KMS-11 (cell line): ENCODE data around the gene EMC7.

Source experiments
- H2AFZ ChIP-seq: fragments of 200-600 bp; sonication (generic); 2 replicates; pipeline ENCODE4 v1.6.1; 2016; ENCODE audit warnings: antibody characterized with exemption, mixed run types, low read depth
- H3K27ac ChIP-seq: fragments of 200-600 bp; sonication (generic); 2 replicates; pipeline ENCODE4 v1.6.1; 2016; ENCODE audit warnings: mild to moderate bottlenecking, mixed run types
- H3K27me3 ChIP-seq: fragments of 200-600 bp; sonication (generic); 2 replicates; pipeline ENCODE4 v1.6.1; 2017; ENCODE audit warnings: mild to moderate bottlenecking, low read depth, mixed run types, moderate library complexity; ENCODE audit not compliant: insufficient read depth
- H3K36me3 ChIP-seq: fragments of 200-600 bp; sonication (generic); 2 replicates; pipeline ENCODE4 v1.6.1; 2017; ENCODE audit warnings: mild to moderate bottlenecking, mixed run types; ENCODE audit not compliant: insufficient read depth
- H3K4me1 ChIP-seq: fragments of 200-600 bp; sonication (generic); 2 replicates; pipeline ENCODE4 v1.6.1; 2016; ENCODE audit warnings: mild to moderate bottlenecking, low read depth, mixed run types; ENCODE audit not compliant: poor library complexity, severe bottlenecking
- H3K4me2 ChIP-seq: fragments of 200-600 bp; sonication (generic); 2 replicates; pipeline ENCODE4 v1.7.0; 2016; ENCODE audit warnings: mild to moderate bottlenecking, mixed run types
- H3K4me3 ChIP-seq: fragments of 200-600 bp; sonication (generic); IDR thresholded peaks from 2 replicates; pipeline ENCODE4 v1.6.1; 2017; ENCODE audit warnings: low read depth, low read length, mixed read lengths; ENCODE audit not compliant: insufficient read depth
- H3K79me2 ChIP-seq: fragments of 200-600 bp; sonication (generic); 2 replicates; pipeline ENCODE4 v1.6.1; 2016; ENCODE audit warnings: low read depth, mixed run types; ENCODE audit not compliant: insufficient read depth
- H3K9ac ChIP-seq: fragments of 200-600 bp; sonication (generic); 2 replicates; pipeline ENCODE4 v1.6.1; 2016; ENCODE audit warnings: mild to moderate bottlenecking, mixed run types
- H4K20me1 ChIP-seq: fragments of 200-600 bp; sonication (generic); 2 replicates; pipeline ENCODE4 v1.6.1; 2016; ENCODE audit warnings: mild to moderate bottlenecking, mixed run types; ENCODE audit not compliant: insufficient read depth
- TF ChIP-seq, protein P1 (sequence below): fragments of 200-600 bp; sonication (generic); conservative IDR thresholded peaks from 2 replicates; pipeline ENCODE4 v1.6.1; 2017; ENCODE audit warnings: low read depth, mild to moderate bottlenecking, antibody characterized with exemption, low read length, moderate library complexity, mixed read lengths

Gene EMC7

DNA sequence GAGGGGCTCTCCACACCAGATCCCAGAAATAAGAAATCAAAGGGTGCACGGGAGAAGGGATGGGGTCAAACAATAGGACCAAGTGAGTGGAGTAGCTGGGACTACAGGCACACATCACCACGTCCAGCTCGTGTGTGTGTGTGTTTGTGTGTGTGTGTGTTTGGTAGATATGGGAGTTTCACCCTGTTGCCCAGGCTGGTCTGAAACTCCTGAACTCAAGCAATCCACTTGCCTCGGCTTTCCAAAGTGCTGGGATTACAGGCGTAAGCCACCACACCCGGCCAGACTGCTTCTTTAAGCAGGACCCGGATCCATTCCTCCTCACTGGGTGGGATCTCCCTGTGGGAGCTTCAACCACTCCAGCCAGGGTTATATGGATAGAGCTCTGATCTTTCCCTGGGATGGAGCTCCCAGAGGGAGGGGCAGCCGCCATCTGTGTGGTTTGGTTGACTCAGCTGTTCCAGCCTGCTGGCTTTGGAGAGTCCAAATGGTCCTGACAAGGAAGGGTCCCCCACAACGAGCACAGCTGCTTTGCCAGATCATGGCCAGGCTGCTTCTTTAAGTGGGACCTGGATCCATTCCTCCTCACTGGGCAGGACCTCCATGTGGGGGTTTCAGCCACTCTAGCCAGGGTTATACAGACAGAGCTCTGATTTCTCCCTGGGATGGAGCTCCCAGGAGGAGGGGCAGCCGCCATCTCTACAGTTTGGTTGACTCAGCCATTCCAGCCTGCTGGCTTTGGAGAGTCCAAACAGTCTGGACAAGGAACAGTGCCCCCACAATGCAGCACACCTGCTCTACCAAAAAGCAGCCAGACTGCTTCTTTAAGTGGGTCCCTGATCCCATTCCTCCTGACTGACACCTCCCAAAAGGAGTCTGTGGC lies 53.5 kb downstream of the EMC7 start:
- Histone ChIP-seq H3K27me3 (no peaks in the 10 kb centered on the region), H3K4me1 (no peaks in the 10 kb centered on the region), H2AFZ (no peak overlapping the region), H3K9ac (no peak overlapping the region), H3K4me2 (no peak overlapping the region), H3K27ac (no peak overlapping the region), H3K36me3 (no peaks in the 10 kb centered on the region), H4K20me1 (no peaks in the 10 kb centered on the region), H3K4me3 (no peak overlapping the region), H3K79me2 (no peaks in the 10 kb centered on the region)
- TF ChIP-seq, protein P1, sequence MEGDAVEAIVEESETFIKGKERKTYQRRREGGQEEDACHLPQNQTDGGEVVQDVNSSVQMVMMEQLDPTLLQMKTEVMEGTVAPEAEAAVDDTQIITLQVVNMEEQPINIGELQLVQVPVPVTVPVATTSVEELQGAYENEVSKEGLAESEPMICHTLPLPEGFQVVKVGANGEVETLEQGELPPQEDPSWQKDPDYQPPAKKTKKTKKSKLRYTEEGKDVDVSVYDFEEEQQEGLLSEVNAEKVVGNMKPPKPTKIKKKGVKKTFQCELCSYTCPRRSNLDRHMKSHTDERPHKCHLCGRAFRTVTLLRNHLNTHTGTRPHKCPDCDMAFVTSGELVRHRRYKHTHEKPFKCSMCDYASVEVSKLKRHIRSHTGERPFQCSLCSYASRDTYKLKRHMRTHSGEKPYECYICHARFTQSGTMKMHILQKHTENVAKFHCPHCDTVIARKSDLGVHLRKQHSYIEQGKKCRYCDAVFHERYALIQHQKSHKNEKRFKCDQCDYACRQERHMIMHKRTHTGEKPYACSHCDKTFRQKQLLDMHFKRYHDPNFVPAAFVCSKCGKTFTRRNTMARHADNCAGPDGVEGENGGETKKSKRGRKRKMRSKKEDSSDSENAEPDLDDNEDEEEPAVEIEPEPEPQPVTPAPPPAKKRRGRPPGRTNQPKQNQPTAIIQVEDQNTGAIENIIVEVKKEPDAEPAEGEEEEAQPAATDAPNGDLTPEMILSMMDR: no peak

DNA sequence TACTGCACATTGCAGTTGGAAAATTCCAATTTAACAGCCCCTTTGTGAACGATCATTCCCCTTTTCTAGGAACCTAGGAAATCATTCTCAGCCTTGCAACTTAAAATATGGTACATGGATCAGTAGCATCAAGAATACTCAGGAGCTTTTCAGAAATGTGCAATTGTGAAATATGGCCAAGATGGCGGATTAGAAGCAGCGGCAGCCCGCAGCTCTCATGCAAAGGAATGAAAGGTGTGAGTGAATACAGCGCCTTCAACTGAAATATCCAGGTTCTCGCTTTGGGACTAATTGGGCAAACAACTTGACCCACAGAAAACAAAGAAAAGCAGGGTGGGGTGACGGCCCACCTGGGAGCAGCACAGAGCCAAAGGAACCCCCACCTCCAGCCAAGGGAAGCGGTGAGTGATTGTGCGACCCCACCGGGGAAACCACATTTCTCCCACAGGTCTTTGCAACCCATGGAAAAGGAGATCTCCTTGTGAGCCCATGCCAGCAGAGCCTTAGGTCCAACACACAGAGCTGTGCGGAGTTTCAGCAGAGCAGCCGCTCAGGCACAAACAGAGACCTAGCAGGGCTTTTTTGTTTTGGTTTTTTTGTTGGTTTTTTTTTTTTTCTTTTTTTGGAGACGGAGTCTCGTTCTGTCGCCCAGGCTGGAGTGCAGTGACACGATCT lies 55.1 kb downstream of the EMC7 start:
- Histone ChIP-seq H2AFZ (no peak overlapping the region), H4K20me1 (no peaks in the 10 kb centered on the region), H3K4me2 (no peak overlapping the region), H3K79me2 (no peaks in the 10 kb centered on the region), H3K27me3 (no peaks in the 10 kb centered on the region), H3K4me1 (no peaks in the 10 kb centered on the region), H3K27ac (no peak overlapping the region), H3K36me3 (no peaks in the 10 kb centered on the region), H3K9ac (no peak overlapping the region), H3K4me3 (no peak overlapping the region)
- TF ChIP-seq, protein P1: no peak

DNA sequence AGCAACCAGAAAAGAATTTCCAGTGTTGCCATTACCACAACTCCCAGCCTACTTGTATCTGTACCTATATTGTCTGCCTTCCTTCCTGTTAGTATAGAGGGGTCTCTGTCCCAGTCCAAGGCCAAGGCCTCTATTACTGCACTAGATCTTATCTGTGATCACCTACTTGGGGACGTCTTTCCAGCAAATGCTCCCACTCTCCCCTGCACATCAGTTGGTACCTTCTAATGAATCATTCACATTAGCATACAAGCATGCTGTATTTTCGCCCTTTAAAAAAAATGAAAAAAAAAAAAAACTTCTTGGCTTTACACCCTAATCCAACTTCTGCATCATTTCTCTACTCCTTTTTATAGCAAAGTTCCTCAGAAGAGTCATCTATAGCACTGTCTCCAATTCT lies 57.8 kb downstream of the EMC7 start:
- H3K27ac ChIP-seq: no peak overlapping the region
- TF ChIP-seq, protein P1: no peak
- H3K27me3 ChIP-seq: no peaks in the 10 kb centered on the region
- H3K4me1 ChIP-seq: peaks cover 21% of the 10 kb centered on the region
- H3K4me3 ChIP-seq: no peak overlapping the region
- no peak overlapping the region for H3K9ac ChIP-seq
- H3K36me3 ChIP-seq: no peaks in the 10 kb centered on the region
- no peak overlapping the region for H2AFZ ChIP-seq
- no peak overlapping the region for H3K4me2 ChIP-seq
- H4K20me1 ChIP-seq: no peaks in the 10 kb centered on the region
- no peaks in the 10 kb centered on the region for H3K79me2 ChIP-seq

DNA sequence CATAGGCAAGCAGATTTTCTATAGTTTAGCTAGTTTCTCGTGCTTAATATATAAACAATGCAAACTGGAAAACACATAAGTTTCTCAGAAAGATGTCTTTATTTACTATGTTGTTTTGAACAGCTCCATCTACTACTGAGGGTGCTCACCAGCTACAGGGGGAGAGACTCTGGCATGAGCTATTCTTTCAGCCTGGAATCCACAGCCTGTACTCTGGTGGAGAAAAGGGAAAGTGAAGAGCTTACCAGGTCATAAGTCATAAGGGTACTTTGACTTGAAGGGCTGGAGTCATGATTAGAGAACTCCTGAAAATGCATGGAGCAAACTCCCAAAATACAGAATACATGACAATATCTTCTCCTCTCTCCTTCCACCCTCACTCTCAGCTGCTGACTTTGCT lies 58.3 kb downstream of the EMC7 start:
- Histone ChIP-seq H3K9ac (no peak overlapping the region), H3K4me1 (peaks cover 21% of the 10 kb centered on the region), H4K20me1 (no peaks in the 10 kb centered on the region), H3K36me3 (no peaks in the 10 kb centered on the region), H3K79me2 (no peaks in the 10 kb centered on the region), H3K27me3 (no peaks in the 10 kb centered on the region), H3K4me3 (no peak overlapping the region), H3K27ac (no peak overlapping the region), H2AFZ (no peak overlapping the region), H3K4me2 (no peak overlapping the region)
- TF ChIP-seq, protein P1: no peak
